GM12878 (cell line): ENCODE measurements around the gene PPP4C. TPM values are rescaled to one million over a fixed set of nuclear protein-coding genes. Genes with fewer than 3 reads are reported as not detected.

Source experiments
- JUND ChIP-seq: IDR thresholded peaks from 2 replicates; pipeline ENCODE4 v1.6.1; 2012; ENCODE audit warnings: low read depth, mild to moderate bottlenecking, low read length, improper control_type of control experiment, moderate library complexity
- KAT2A ChIP-seq: conservative IDR thresholded peaks from 2 replicates; pipeline ENCODE4 v1.6.1; 2011; ENCODE audit warnings: low read depth, low read length; ENCODE audit not compliant: control insufficient read depth
- RAD21 ChIP-seq: IDR thresholded peaks from 2 replicates; pipeline ENCODE4 v1.6.1; 2011; ENCODE audit warnings: mild to moderate bottlenecking, low read depth, low read length, moderate library complexity; ENCODE audit not compliant: insufficient read depth
- polyA plus RNA-seq, 11 experiments: library from polyadenylated mRNA; depleted of rRNA in 4 of 11; unstranded in 6 of 11; stranded (reverse) in 5 of 11; fragments of >200 nt; fragmentation: Nextera tagmentation in 4 of 11; fragmentation: Illumina TruSeq in 1 of 11; extraction: Ambion mirVana in 4 of 11; extraction: Trizol in 1 of 11; gene quantifications; 1 replicate in 1 of 11; 2 replicates in 10 of 11; pipeline versions ENCODE4 v1.2.1 to v1.2.3, GENCODE V29; 2011 to 2016; ENCODE audit warnings: inconsistent platforms in 2 of 11, missing spikeins in 2 of 11, low read depth in 1 of 11
- total RNA-seq, 4 experiments: library from RNA; depleted of rRNA in 3 of 4; stranded (reverse); fragments of >200 nt in 3 of 4; fragmentation: Illumina TruSeq in 1 of 4; extraction: Trizol in 1 of 4; gene quantifications; 2 replicates each; pipeline versions ENCODE4 v1.2.1 to v1.2.3, GENCODE V29; 2013 to 2021

The PPP4C gene
- total and polyA plus RNA-seq, 10 of the 15 experiments (the other 5 are each of a cell fraction or from before 2014, with no cell fraction given), result 2.7 to 240 (median 124) TPM

GRCh38 chr16:30132591-30132990 lies 56.8 kb downstream of the PPP4C start (continued):
- TF ChIP-seq JUND, result no peak
- TF ChIP-seq RAD21, result no peak
- TF ChIP-seq KAT2A, result no peak
- TF ChIP-seq, all 136 proteins: peak for 0

Other genes starting within 250 kb of the PPP4C start
Only the 7 nearest of the 21 such genes appear.
- gene C16orf92, start 52.8 kb upstream of the PPP4C start, total RNA-seq (2014; rRNA removed), result not detected in 2 replicates
- gene C16orf92, start 52.8 kb upstream of the PPP4C start, total RNA-seq (2014; rRNA removed; fragmentation: Illumina TruSeq; extraction: Trizol), result not detected in 2 replicates
- gene C16orf92, start 52.8 kb upstream of the PPP4C start, total RNA-seq (2021), result not detected in 2 replicates
- gene C16orf92, start 52.8 kb upstream of the PPP4C start, polyA plus RNA-seq (2011; rRNA removed), result not detected in 2 replicates
- gene C16orf92, start 52.8 kb upstream of the PPP4C start, polyA plus RNA-seq (2014; fragmentation: Illumina TruSeq; extraction: Trizol), result not detected in 2 replicates
- not detected for gene C16orf92, start 52.8 kb upstream of the PPP4C start, polyA plus RNA-seq (2014; fragmentation: Nextera tagmentation; extraction: Ambion mirVana)
- not detected in 2 replicates for gene C16orf92, start 52.8 kb upstream of the PPP4C start, polyA plus RNA-seq (2014; rRNA removed)
- gene C16orf92, start 52.8 kb upstream of the PPP4C start, polyA plus RNA-seq (2016; fragmentation: Nextera tagmentation; extraction: Ambion mirVana), result not detected
- gene TLCD3B, start 44.7 kb upstream of the PPP4C start, total RNA-seq (2014; rRNA removed), result 0.22 TPM in 1 of 2 replicates, not detected in the other
- gene TLCD3B, start 44.7 kb upstream of the PPP4C start, total RNA-seq (2014; rRNA removed; fragmentation: Illumina TruSeq; extraction: Trizol), result 0.13 TPM in 1 of 2 replicates, not detected in the other
- 0.29 and 0.51 TPM in 2 replicates for gene TLCD3B, start 44.7 kb upstream of the PPP4C start, total RNA-seq (2021)
- gene TLCD3B, start 44.7 kb upstream of the PPP4C start, polyA plus RNA-seq (2011; rRNA removed), result 0.08 and 0.12 TPM in 2 replicates
- gene TLCD3B, start 44.7 kb upstream of the PPP4C start, polyA plus RNA-seq (2014; fragmentation: Illumina TruSeq; extraction: Trizol), result 0.35 TPM in 1 of 2 replicates, not detected in the other
- under 1 TPM in 1 of 2 experiments, not detected in 1; 0.05 TPM for gene TLCD3B, start 44.7 kb upstream of the PPP4C start, polyA plus RNA-seq (2014; fragmentation: Nextera tagmentation; extraction: Ambion mirVana)
- 0.22 and 0.28 TPM in 2 replicates for gene TLCD3B, start 44.7 kb upstream of the PPP4C start, polyA plus RNA-seq (2014; rRNA removed)
- gene TLCD3B, start 44.7 kb upstream of the PPP4C start, polyA plus RNA-seq (2016; fragmentation: Nextera tagmentation; extraction: Ambion mirVana), result not detected
- 1,247 and 1,393 TPM in 2 replicates for gene ALDOA, start 10.2 kb upstream of the PPP4C start, total RNA-seq (2014; rRNA removed)
- 804 and 922 TPM in 2 replicates for gene ALDOA, start 10.2 kb upstream of the PPP4C start, total RNA-seq (2014; rRNA removed; fragmentation: Illumina TruSeq; extraction: Trizol)
- 1,355 and 1,356 TPM in 2 replicates for gene ALDOA, start 10.2 kb upstream of the PPP4C start, total RNA-seq (2021)
- 672 and 1,081 TPM in 2 replicates for gene ALDOA, start 10.2 kb upstream of the PPP4C start, polyA plus RNA-seq (2011; rRNA removed)
- 300 and 751 TPM in 2 replicates for gene ALDOA, start 10.2 kb upstream of the PPP4C start, polyA plus RNA-seq (2014; fragmentation: Illumina TruSeq; extraction: Trizol)
- 100 to 1,000 TPM; 218 to 335 TPM for gene ALDOA, start 10.2 kb upstream of the PPP4C start, polyA plus RNA-seq (2014; fragmentation: Nextera tagmentation; extraction: Ambion mirVana)
- 1,109 and 1,522 TPM in 2 replicates for gene ALDOA, start 10.2 kb upstream of the PPP4C start, polyA plus RNA-seq (2014; rRNA removed)
- 1,000 to 10,000 TPM; 2,119 to 2,339 TPM for gene ALDOA, start 10.2 kb upstream of the PPP4C start, polyA plus RNA-seq (2016; fragmentation: Nextera tagmentation; extraction: Ambion mirVana)
- gene TBX6, start 15.9 kb downstream of the PPP4C start, total RNA-seq (2014; rRNA removed), result 0.40 and 0.44 TPM in 2 replicates
- 0.09 and 0.18 TPM in 2 replicates for gene TBX6, start 15.9 kb downstream of the PPP4C start, total RNA-seq (2014; rRNA removed; fragmentation: Illumina TruSeq; extraction: Trizol)
- 0.54 and 1.0 TPM in 2 replicates for gene TBX6, start 15.9 kb downstream of the PPP4C start, total RNA-seq (2021)
- 0.19 and 0.39 TPM in 2 replicates for gene TBX6, start 15.9 kb downstream of the PPP4C start, polyA plus RNA-seq (2011; rRNA removed)
- 0.24 TPM in 1 of 2 replicates, not detected in the other for gene TBX6, start 15.9 kb downstream of the PPP4C start, polyA plus RNA-seq (2014; fragmentation: Illumina TruSeq; extraction: Trizol)
- not detected for gene TBX6, start 15.9 kb downstream of the PPP4C start, polyA plus RNA-seq (2014; fragmentation: Nextera tagmentation; extraction: Ambion mirVana)
- gene TBX6, start 15.9 kb downstream of the PPP4C start, polyA plus RNA-seq (2014; rRNA removed), result 0.20 and 0.90 TPM in 2 replicates
- under 1 TPM; 0.08 to 0.15 TPM for gene TBX6, start 15.9 kb downstream of the PPP4C start, polyA plus RNA-seq (2016; fragmentation: Nextera tagmentation; extraction: Ambion mirVana)
- 7.5 and 11.5 TPM in 2 replicates for gene YPEL3, start 20.2 kb downstream of the PPP4C start, total RNA-seq (2014; rRNA removed)
- gene YPEL3, start 20.2 kb downstream of the PPP4C start, total RNA-seq (2014; rRNA removed; fragmentation: Illumina TruSeq; extraction: Trizol), result 5.1 and 5.3 TPM in 2 replicates
- 13.3 and 13.8 TPM in 2 replicates for gene YPEL3, start 20.2 kb downstream of the PPP4C start, total RNA-seq (2021)
- gene YPEL3, start 20.2 kb downstream of the PPP4C start, polyA plus RNA-seq (2011; rRNA removed), result 7.3 and 12.7 TPM in 2 replicates
- 1.6 and 6.2 TPM in 2 replicates for gene YPEL3, start 20.2 kb downstream of the PPP4C start, polyA plus RNA-seq (2014; fragmentation: Illumina TruSeq; extraction: Trizol)
- gene YPEL3, start 20.2 kb downstream of the PPP4C start, polyA plus RNA-seq (2014; fragmentation: Nextera tagmentation; extraction: Ambion mirVana), result 1 to 10 TPM; 1.3 to 3.1 TPM
- gene YPEL3, start 20.2 kb downstream of the PPP4C start, polyA plus RNA-seq (2014; rRNA removed), result 18.0 and 25.0 TPM in 2 replicates
- gene YPEL3, start 20.2 kb downstream of the PPP4C start, polyA plus RNA-seq (2016; fragmentation: Nextera tagmentation; extraction: Ambion mirVana), result 10 to 100 TPM; 19.1 to 22.0 TPM
- gene GDPD3, start 37.5 kb downstream of the PPP4C start, total RNA-seq (2014; rRNA removed), result 0.65 and 1.9 TPM in 2 replicates
- 0.98 and 1.1 TPM in 2 replicates for gene GDPD3, start 37.5 kb downstream of the PPP4C start, total RNA-seq (2014; rRNA removed; fragmentation: Illumina TruSeq; extraction: Trizol)
- gene GDPD3, start 37.5 kb downstream of the PPP4C start, total RNA-seq (2021), result 1.9 and 3.3 TPM in 2 replicates
- gene GDPD3, start 37.5 kb downstream of the PPP4C start, polyA plus RNA-seq (2011; rRNA removed), result 0.53 and 1.4 TPM in 2 replicates
- 0.81 and 0.85 TPM in 2 replicates for gene GDPD3, start 37.5 kb downstream of the PPP4C start, polyA plus RNA-seq (2014; fragmentation: Illumina TruSeq; extraction: Trizol)
- gene GDPD3, start 37.5 kb downstream of the PPP4C start, polyA plus RNA-seq (2014; fragmentation: Nextera tagmentation; extraction: Ambion mirVana), result under 1 TPM; 0.37 to 0.95 TPM
- 2.3 and 2.7 TPM in 2 replicates for gene GDPD3, start 37.5 kb downstream of the PPP4C start, polyA plus RNA-seq (2014; rRNA removed)
- gene GDPD3, start 37.5 kb downstream of the PPP4C start, polyA plus RNA-seq (2016; fragmentation: Nextera tagmentation; extraction: Ambion mirVana), result under 1 TPM; 0.29 to 0.53 TPM
- gene MAPK3, start 47.2 kb downstream of the PPP4C start, total RNA-seq (2014; rRNA removed), result 38.2 and 39.0 TPM in 2 replicates
- gene MAPK3, start 47.2 kb downstream of the PPP4C start, total RNA-seq (2014; rRNA removed; fragmentation: Illumina TruSeq; extraction: Trizol), result 16.5 and 18.9 TPM in 2 replicates
- gene MAPK3, start 47.2 kb downstream of the PPP4C start, total RNA-seq (2021), result 57.0 and 60.2 TPM in 2 replicates
- 22.9 and 60.6 TPM in 2 replicates for gene MAPK3, start 47.2 kb downstream of the PPP4C start, polyA plus RNA-seq (2011; rRNA removed)
- gene MAPK3, start 47.2 kb downstream of the PPP4C start, polyA plus RNA-seq (2014; fragmentation: Illumina TruSeq; extraction: Trizol), result 50.5 and 74.1 TPM in 2 replicates
- gene MAPK3, start 47.2 kb downstream of the PPP4C start, polyA plus RNA-seq (2014; fragmentation: Nextera tagmentation; extraction: Ambion mirVana), result 1 to 10 TPM in 1 of 2 experiments, under 1 TPM in 1; 0.66 to 3.3 TPM
- gene MAPK3, start 47.2 kb downstream of the PPP4C start, polyA plus RNA-seq (2014; rRNA removed), result 54.2 and 61.3 TPM in 2 replicates
- gene MAPK3, start 47.2 kb downstream of the PPP4C start, polyA plus RNA-seq (2016; fragmentation: Nextera tagmentation; extraction: Ambion mirVana), result 10 to 100 TPM; 14.3 to 15.4 TPM